ENCODE measurements around the gene RYK.

Gene RYK

GRCh38 chr3:134145183-134145582, 105.5 kb downstream of the RYK start:
- no peak for DNase-seq

DNA sequence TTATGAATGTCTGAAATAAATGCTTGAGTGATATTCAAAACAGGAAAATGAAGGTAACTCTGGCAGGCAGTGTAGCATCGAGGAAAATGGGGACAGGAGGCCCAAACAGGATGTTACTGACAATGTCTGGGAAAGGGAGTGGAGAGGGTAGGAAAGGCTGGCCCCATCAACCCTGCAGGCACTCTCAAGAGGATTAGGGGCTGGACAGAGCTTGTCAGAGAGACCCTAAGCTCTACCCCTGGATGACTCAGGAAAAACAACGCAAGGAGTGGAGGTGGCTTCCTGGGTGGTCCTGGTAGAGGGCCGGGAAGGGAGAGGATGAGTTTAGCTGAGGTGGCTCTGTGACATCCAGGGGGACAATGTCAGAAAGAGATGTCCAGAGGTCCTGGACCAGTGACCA, 106.0 kb downstream of the RYK start:
- no peak for DNase-seq

- DNase-seq, result no peak
Observed at GRCh38 chr3:134143828-134144401, 106.7 kb downstream of the RYK start.

DNA sequence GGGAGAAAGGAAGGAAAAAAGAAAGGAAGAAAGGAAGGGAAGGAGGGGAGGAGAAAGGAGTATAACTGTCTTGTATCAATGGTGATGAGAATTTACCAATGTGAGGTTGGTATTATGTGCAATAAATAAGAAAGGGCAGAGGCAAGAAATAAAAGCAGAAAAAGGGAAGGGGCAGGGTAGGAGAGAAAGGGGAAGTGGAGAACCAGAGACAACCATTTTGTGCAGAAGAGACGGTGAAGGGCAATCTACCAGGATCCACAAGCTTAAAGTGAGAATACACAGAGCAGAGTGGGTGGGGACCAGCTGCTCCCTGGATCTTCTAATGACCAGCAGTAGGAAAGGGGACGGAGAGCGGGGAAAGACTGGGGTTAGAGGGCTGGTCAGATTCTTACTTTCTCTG, 114.1 kb downstream of the RYK start:
- DNase-seq, result no peak

- DNase-seq, result no peak
Observed at GRCh38 chr3:134134698-134135415, 115.8 kb downstream of the RYK start.

DNA sequence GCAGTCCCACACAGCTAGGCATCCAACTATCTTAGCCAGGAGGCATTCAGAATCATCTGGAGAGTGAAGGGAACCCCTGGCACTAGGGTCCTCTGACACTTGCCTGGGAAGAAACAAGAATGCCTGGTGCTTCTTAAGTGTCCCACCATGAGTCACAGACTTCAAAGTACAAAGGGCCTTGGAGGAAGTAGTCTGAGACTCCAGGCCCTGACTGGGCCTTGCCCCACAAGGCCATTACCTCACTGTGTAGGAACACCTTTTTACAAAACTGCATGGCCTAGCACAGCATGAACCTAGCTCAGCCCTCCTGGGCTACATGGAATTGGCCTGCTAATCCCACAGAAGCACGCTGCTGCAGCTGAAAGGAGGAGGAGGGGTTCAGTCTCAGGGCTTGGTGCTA, 116.4 kb downstream of the RYK start:
- no peak for DNase-seq

DNA sequence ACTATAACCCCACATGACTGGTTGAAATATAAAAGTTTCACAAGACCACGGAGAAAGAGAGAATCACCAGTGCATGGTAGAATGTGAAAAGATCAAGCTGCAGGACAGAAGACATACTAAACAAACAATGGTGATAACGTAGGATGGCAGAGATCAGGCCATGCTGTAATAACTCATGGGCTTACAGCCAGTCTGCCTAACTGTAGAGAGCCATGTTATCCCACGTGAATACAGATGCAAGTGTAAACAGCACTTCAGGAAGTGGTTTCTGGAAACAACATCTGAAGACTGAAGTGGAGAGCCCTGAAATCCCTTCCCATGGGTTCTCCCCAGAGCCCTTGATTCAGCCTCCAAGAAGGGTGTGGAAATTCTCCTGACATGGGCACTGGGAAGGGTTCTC, 117.7 kb downstream of the RYK start:
- no peak for DNase-seq

DNA sequence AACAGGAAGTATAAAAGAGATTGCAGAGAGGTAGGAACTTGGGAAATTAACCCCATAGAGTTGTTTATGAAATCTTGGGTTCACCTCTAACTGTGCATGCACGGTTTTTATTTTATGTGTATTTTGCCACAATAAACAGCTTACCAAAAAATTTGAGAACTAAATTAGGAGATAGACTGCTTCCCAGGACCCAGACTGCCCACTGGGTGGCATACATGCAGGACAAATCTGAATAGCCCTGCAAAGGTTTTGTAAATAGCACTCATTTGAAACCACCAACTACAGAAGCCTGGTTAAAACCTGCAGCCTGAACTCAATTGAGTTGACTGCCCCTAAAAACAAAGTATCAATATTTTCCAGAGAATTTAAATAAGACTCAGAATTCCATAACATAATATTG, 124.5 kb downstream of the RYK start:
- no peak for DNase-seq

- no peak for DNase-seq
Observed at GRCh38 chr3:134114726-134115125, 135.9 kb downstream of the RYK start.

DNA sequence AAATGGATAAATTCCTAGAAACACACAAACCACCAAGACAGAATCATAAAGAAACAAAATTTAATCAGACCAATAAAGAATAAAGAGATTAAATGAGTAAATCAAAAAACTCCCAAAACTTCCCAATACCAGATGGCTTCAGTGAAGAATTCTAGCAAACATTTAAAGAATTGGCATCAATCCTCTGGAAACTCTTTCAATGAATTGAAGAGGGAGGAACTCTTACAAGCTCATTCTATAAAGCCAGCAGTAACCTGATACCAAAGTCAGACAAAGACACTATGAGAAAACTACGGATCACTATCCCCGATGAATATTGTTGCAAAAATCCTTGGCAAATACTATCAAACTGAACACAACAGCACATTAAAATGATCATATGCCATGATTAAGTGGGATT, 139.0 kb downstream of the RYK start:
- DNase-seq, result no peak

DNA sequence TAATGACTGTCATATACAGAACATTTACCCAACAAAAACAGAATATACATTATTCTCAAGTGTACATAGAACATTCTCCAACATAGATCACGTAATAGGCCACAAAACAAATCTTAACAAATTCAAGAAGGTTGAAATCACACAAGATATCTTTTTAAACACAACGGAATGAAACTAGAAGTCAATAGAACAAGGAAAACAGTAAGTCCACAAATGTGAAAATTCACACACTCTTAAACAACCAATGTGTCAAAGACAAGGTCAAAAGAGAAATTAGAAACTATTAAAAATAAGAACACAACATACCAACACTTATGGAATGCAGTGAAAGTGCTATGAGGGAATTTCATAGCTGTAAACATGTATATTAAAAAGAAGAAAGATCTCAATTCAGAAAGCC, 139.7 kb downstream of the RYK start:
- DNase-seq, result no peak
